BE2C (cell line): ENCODE results near the gene MORN5.

Source experiments
- DNase-seq: peaks from one replicate; pipeline ENCODE4 v3.0.0-alpha.2; 2020
- H3K27me3 ChIP-seq: fragments of 250-450 bp; sonication (Bioruptor Pico); 2 replicates; pipeline ENCODE4 v1.5.1; 2020; ENCODE audit warnings: mild to moderate bottlenecking
- H3K36me3 ChIP-seq: fragments of 250-450 bp; sonication (Bioruptor Pico); 2 replicates; pipeline ENCODE4 v1.5.1; 2020; ENCODE audit warnings: mild to moderate bottlenecking
- H3K4me1 ChIP-seq: fragments of 250-450 bp; sonication (Bioruptor Pico); 2 replicates; pipeline ENCODE4 v1.5.1; 2020
- H3K4me3 ChIP-seq: 2 replicates; pipeline ENCODE4 v1.5.1; 2011; ENCODE audit warnings: low read depth, low read length
- H3K9me3 ChIP-seq: fragments of 250-450 bp; sonication (Bioruptor Pico); 2 replicates; pipeline ENCODE4 v1.5.1; 2020
- TF ChIP-seq, protein P1 (sequence below): IDR thresholded peaks from 2 replicates; pipeline ENCODE4 v1.5.1; 2012; ENCODE audit warnings: mild to moderate bottlenecking, low read depth, low read length

The MORN5 gene

GRCh38 chr9:122119721-122120120 is 40.0 kb upstream of the MORN5 start:
- Histone ChIP-seq H3K27me3 (no peaks in the 10 kb centered on the region), H3K9me3 (no peaks in the 10 kb centered on the region), H3K4me1 (no peaks in the 10 kb centered on the region; the same call in 1 of the 2 replicates), H3K4me3 (no peak overlapping the region), H3K36me3 (no peaks in the 10 kb centered on the region)
- TF ChIP-seq, protein P1, sequence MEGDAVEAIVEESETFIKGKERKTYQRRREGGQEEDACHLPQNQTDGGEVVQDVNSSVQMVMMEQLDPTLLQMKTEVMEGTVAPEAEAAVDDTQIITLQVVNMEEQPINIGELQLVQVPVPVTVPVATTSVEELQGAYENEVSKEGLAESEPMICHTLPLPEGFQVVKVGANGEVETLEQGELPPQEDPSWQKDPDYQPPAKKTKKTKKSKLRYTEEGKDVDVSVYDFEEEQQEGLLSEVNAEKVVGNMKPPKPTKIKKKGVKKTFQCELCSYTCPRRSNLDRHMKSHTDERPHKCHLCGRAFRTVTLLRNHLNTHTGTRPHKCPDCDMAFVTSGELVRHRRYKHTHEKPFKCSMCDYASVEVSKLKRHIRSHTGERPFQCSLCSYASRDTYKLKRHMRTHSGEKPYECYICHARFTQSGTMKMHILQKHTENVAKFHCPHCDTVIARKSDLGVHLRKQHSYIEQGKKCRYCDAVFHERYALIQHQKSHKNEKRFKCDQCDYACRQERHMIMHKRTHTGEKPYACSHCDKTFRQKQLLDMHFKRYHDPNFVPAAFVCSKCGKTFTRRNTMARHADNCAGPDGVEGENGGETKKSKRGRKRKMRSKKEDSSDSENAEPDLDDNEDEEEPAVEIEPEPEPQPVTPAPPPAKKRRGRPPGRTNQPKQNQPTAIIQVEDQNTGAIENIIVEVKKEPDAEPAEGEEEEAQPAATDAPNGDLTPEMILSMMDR: no peak
- DNase-seq: no peak

DNA sequence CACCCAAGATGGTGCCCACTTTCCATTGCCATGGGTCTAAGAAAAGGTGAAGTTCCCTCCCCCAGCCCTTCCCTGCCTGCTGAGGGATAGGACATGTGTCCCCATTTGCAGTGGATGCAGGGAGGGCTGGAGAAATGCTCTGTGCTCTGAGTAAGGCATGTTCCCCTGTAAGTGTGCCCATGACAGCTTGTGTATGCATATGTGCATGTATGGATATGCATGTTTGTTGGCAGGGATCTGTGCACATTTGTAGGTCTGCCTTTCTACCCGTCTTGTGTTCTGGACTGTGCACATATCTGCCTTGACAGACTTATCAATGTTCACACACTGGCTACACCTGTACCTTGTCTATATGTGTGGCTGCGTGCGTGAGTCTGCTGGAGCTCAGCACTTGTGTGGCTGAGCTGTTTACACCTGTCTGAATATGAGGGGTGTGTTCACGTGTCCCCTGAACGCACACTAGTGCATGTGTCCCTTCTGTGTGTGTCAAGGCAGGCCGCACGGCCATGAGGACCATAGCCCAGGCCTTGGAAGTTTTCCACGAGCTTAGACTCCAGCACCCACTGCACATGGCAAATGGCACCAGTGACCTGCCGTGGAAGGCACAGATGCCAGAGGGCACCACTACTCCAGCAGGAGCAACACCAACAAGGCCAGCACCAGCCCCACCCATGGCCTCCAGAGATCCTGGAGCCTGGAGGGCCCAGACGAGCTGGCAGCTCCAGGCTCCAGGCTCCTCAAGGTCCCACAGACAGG is 39.2 kb upstream of the MORN5 start:
- no peak for DNase-seq
- TF ChIP-seq, protein P1: no peak
- Histone ChIP-seq H3K9me3 (no peaks in the 10 kb centered on the region), H3K4me1 (no peaks in the 10 kb centered on the region), H3K27me3 (no peaks in the 10 kb centered on the region), H3K4me3 (no peak overlapping the region), H3K36me3 (no peaks in the 10 kb centered on the region)

GRCh38 chr9:122121391-122121790 is 38.3 kb upstream of the MORN5 start:
- Histone ChIP-seq H3K9me3 (no peaks in the 10 kb centered on the region), H3K27me3 (no peaks in the 10 kb centered on the region), H3K4me3 (no peak overlapping the region), H3K36me3 (no peaks in the 10 kb centered on the region), H3K4me1 (no peaks in the 10 kb centered on the region)
- TF ChIP-seq, protein P1: no peak
- no peak for DNase-seq

DNA sequence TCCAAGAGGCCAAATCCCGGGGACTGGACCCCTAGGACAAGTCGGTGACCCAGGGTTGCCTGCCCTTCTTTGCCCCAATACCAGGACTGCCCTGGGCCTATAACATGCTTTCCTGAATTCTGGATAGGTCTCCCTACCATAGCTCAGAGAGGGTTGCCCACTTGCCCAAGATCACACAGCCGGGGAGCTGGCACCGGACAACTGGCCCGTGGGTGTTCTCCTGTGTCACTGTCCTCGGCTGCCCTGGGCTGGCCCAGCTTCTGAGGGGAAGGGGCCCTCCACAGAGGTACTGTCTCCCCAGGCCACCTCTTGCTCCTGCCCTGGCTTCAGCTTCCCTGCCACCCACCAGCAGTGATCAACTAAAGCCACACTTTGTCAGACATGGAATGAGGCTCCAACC is 37.8 kb upstream of the MORN5 start:
- H3K27me3 ChIP-seq: no peaks in the 10 kb centered on the region
- H3K9me3 ChIP-seq: no peaks in the 10 kb centered on the region
- no peak for DNase-seq
- TF ChIP-seq, protein P1: no peak
- no peaks in the 10 kb centered on the region for H3K4me1 ChIP-seq
- no peak overlapping the region for H3K4me3 ChIP-seq
- H3K36me3 ChIP-seq: no peaks in the 10 kb centered on the region

- TF ChIP-seq, protein P1: no peak
- H3K9me3 ChIP-seq: no peaks in the 10 kb centered on the region
- no peaks in the 10 kb centered on the region for H3K36me3 ChIP-seq
- H3K4me3 ChIP-seq: no peak overlapping the region
- H3K27me3 ChIP-seq: no peaks in the 10 kb centered on the region
- no peaks in the 10 kb centered on the region for H3K4me1 ChIP-seq
- no peak for DNase-seq
These were observed 37.2 kb upstream of the MORN5 start for GRCh38 chr9:122122468-122122867.

DNA sequence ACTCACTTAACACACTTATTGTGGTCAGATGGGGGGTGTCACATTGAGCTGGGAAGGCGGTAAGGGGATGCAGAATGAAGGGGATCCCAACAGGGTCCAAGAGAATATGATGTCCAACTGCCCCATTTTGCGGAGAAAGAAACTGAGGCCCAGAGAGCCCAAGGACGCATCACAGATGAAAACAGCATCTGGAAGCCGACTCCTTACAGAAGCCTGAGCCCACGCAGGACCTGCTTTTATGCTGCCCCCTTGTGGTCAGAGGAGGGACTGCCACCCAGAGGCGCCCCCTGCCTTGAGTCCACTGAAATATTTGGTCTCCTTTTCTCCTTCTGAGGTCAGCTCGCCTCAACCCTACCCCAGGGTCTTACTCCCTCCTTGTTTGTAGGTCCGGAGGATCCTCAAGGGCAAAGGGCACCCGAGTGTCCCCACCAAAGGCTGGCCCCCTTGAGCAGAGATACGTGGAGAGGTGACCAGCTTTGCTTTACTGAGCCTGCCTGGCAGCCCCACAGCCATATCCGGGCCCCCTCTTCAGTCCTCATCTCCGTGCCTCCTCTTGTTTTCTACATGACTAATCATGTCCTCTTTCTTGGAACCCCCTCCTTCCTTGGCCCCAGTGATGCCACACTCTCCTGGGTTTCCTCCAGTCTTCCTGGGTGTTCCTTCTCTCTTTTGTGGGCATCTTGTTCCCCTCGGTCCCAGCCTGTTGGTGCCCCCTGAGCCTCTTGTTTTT is 36.6 kb upstream of the MORN5 start:
- H3K36me3 ChIP-seq: no peaks in the 10 kb centered on the region
- no peaks in the 10 kb centered on the region for H3K27me3 ChIP-seq
- no peaks in the 10 kb centered on the region for H3K9me3 ChIP-seq
- peak; percentile 78 for DNase-seq
- H3K4me1 ChIP-seq: no peaks in the 10 kb centered on the region
- no peak overlapping the region for H3K4me3 ChIP-seq
- TF ChIP-seq, protein P1: peak; percentile 100
